ENCODE data around the gene ARL16.

- TF ChIP-seq POLR2A (IDR thresholded peaks at IDR 0.05): no peak
- no peak for TF ChIP-seq CTCF (IDR thresholded peaks at IDR 0.05)
- TF ChIP-seq POLR2AphosphoS5 (IDR thresholded peaks at IDR 0.05): no peak
Measured at GRCh38 chr17:81716674-81716996, 33.0 kb upstream of the ARL16 start.
